Prostate gland (tissue), 2 donors: Measurements from ENCODE around the gene VSIG2.

Experiments
- POLR2AphosphoS5 ChIP-seq: sonication (generic); formaldehyde crosslinking; IDR thresholded peaks from one replicate; pipeline ENCODE4 v1.6.1; 2017; ENCODE audit warnings: antibody characterized with exemption
- TF ChIP-seq, protein P1 (sequence below), 4 experiments: fragments of 200-600 bp in 2 of 4; fragments of 450-650 bp in 2 of 4; sonication (generic) in 2 of 4; IDR thresholded peaks; 1 replicate in 3 of 4; 2 replicates in 1 of 4; pipeline ENCODE4 v1.5.1; 2016 to 2019; ENCODE audit warnings: antibody characterized with exemption in 4 of 4, mild to moderate bottlenecking in 2 of 4, moderate library complexity in 2 of 4

DNA sequence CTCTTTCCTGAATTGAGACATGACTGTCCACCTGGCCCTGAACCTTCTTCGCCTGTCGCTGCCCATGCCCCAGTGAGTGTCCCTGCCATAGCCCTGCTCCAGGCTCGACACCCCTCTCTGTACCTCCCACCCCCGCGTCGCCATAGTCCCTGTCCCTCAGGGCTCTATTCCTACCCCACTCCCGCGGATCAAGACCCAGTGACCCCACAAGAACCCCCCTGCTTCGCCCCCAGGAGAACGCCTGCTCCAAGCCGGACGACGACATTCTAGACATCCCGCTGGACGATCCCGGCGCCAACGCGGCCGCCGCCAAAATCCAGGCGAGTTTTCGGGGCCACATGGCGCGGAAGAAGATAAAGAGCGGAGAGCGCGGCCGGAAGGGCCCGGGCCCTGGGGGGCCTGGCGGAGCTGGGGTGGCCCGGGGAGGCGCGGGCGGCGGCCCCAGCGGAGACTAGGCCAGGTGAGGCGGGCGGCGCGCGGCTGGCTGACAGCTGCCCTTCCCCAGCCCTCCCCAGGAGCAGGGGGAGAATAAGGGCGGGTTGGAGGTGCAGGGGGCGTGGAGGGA is 6.7 kb downstream of the VSIG2 start:
- TF ChIP-seq, protein P1, sequence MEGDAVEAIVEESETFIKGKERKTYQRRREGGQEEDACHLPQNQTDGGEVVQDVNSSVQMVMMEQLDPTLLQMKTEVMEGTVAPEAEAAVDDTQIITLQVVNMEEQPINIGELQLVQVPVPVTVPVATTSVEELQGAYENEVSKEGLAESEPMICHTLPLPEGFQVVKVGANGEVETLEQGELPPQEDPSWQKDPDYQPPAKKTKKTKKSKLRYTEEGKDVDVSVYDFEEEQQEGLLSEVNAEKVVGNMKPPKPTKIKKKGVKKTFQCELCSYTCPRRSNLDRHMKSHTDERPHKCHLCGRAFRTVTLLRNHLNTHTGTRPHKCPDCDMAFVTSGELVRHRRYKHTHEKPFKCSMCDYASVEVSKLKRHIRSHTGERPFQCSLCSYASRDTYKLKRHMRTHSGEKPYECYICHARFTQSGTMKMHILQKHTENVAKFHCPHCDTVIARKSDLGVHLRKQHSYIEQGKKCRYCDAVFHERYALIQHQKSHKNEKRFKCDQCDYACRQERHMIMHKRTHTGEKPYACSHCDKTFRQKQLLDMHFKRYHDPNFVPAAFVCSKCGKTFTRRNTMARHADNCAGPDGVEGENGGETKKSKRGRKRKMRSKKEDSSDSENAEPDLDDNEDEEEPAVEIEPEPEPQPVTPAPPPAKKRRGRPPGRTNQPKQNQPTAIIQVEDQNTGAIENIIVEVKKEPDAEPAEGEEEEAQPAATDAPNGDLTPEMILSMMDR (IDR thresholded peaks at IDR 0.05), result no peak
- TF ChIP-seq POLR2AphosphoS5, result no peak
